Astrocyte (in vitro differentiated cells and primary cell): ENCODE data around the gene TMEM98. TPM values are rescaled to one million over a fixed set of nuclear protein-coding genes. Genes with fewer than 3 reads are reported as not detected.
"Not testable (repeated sequence)": the region's sequence is repeated elsewhere in the genome, so short reads cannot be mapped to it uniquely, and the experiment has no call there.

Source experiments
- DNase-seq: peaks from one replicate; pipeline ENCODE4 v3.0.0-alpha.2; 2010; ENCODE audit warnings: low read depth
- FAIRE-seq: peaks from 2 replicates; lab custom pipeline; 2011; peaks lifted over from hg19 to GRCh38; lab: Jason Lieb, UNC
- H2AFZ ChIP-seq: 2 replicates; pipeline ENCODE4 v1.6.0; 2012; ENCODE audit warnings: low read depth, low read length, inconsistent platforms
- H3K27ac ChIP-seq: 2 replicates; pipeline ENCODE4 v1.5.1; 2011; ENCODE audit warnings: low read depth, low read length, inconsistent platforms
- H3K27me3 ChIP-seq: 2 replicates; pipeline ENCODE4 v1.6.0; 2011; ENCODE audit warnings: low read length, inconsistent platforms; ENCODE audit not compliant: insufficient read depth
- H3K36me3 ChIP-seq: 2 replicates; pipeline ENCODE4 v1.5.1; 2011; ENCODE audit warnings: low read length, inconsistent platforms; ENCODE audit not compliant: insufficient read depth
- H3K4me1 ChIP-seq: 2 replicates; pipeline ENCODE4 v1.5.1; 2011; ENCODE audit warnings: low read length, inconsistent platforms; ENCODE audit not compliant: insufficient read depth
- H3K4me2 ChIP-seq: 2 replicates; pipeline ENCODE4 v1.6.0; 2012; ENCODE audit warnings: low read length, inconsistent platforms
- H3K4me3 ChIP-seq: 2 replicates; pipeline ENCODE4 v1.5.1; 2011; ENCODE audit warnings: low read depth, mild to moderate bottlenecking, low read length, inconsistent platforms; ENCODE audit not compliant: insufficient read depth
- H3K79me2 ChIP-seq: 2 replicates; pipeline ENCODE4 v1.6.0; 2012; ENCODE audit warnings: mild to moderate bottlenecking, low read length, inconsistent platforms; ENCODE audit not compliant: insufficient read depth
- H3K9ac ChIP-seq: 2 replicates; pipeline ENCODE4 v1.6.0; 2012; ENCODE audit warnings: mild to moderate bottlenecking, low read length, inconsistent platforms
- H3K9me3 ChIP-seq: 2 replicates; pipeline ENCODE4 v1.5.1; 2012; ENCODE audit warnings: low read depth, mild to moderate bottlenecking, low read length, inconsistent platforms; ENCODE audit not compliant: insufficient read depth
- H4K20me1 ChIP-seq: 2 replicates; pipeline ENCODE4 v1.6.0; 2012; ENCODE audit warnings: low read length, inconsistent platforms; ENCODE audit not compliant: insufficient read depth
- H3K27ac Mint-ChIP-seq: one replicate; pipeline ENCODE4 v1.8.0; 2021; ENCODE audit warnings: mild to moderate bottlenecking, mixed read lengths; ENCODE audit not compliant: unreplicated experiment
- H3K27me3 Mint-ChIP-seq: one replicate; pipeline ENCODE4 v1.8.0; 2021; ENCODE audit warnings: low read depth, mixed read lengths; ENCODE audit not compliant: unreplicated experiment
- H3K36me3 Mint-ChIP-seq: one replicate; pipeline ENCODE4 v1.8.0; 2021; ENCODE audit warnings: low read depth, mixed read lengths; ENCODE audit not compliant: unreplicated experiment
- H3K4me1 Mint-ChIP-seq: one replicate; pipeline ENCODE4 v1.8.0; 2021; ENCODE audit warnings: low read depth, mixed read lengths; ENCODE audit not compliant: unreplicated experiment
- H3K4me3 Mint-ChIP-seq: one replicate; pipeline ENCODE4 v1.8.0; 2021; ENCODE audit warnings: mild to moderate bottlenecking, moderate library complexity, mixed read lengths; ENCODE audit not compliant: unreplicated experiment
- H3K9me3 Mint-ChIP-seq: one replicate; pipeline ENCODE4 v1.8.0; 2021; ENCODE audit warnings: mild to moderate bottlenecking, mixed read lengths; ENCODE audit not compliant: unreplicated experiment
- EZH2 ChIP-seq: IDR thresholded peaks from 2 replicates; pipeline ENCODE4 v1.6.1; 2012; ENCODE audit warnings: mild to moderate bottlenecking, low read length, inconsistent platforms; ENCODE audit not compliant: insufficient read depth
- total RNA-seq: library from RNA; stranded (reverse); gene quantifications from 2 replicates; pipeline ENCODE4 v1.2.1, GENCODE V29; 2021
- TF ChIP-seq, protein P1 (sequence below): IDR thresholded peaks from 2 replicates; pipeline ENCODE4 v1.5.1; 2011; ENCODE audit warnings: low read depth, mild to moderate bottlenecking, inconsistent platforms, low read length, moderate library complexity; ENCODE audit not compliant: insufficient read depth

TMEM98 gene
- total RNA-seq, 1 donor from 2014 or later: 62.6 TPM

DNA sequence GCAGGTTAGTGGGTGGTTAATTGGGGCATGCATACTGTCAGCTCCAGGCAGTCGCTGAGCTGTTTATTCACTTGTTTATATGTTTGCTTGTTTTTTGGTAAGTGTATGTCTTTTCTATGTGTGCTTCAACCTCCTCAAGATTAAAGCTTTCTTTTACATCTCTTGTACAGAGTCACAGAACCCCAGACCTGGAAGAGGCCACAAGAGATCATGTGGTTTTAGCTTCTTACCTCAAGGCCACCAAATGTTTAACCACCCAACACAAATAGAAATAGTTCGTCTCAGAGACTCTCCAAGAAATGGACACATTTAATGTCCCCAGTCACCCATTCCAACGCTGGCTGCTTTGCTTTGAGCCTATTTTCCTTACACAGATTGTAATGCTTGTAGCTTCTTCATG, 11.8 kb upstream of the TMEM98 start:
- no peak overlapping the region for H3K4me3 ChIP-seq
- H3K79me2 ChIP-seq: no peaks in the 10 kb centered on the region
- H3K4me1 Mint-ChIP-seq: peaks cover 7% of the 10 kb centered on the region
- no peak for TF ChIP-seq EZH2
- TF ChIP-seq, protein P1, sequence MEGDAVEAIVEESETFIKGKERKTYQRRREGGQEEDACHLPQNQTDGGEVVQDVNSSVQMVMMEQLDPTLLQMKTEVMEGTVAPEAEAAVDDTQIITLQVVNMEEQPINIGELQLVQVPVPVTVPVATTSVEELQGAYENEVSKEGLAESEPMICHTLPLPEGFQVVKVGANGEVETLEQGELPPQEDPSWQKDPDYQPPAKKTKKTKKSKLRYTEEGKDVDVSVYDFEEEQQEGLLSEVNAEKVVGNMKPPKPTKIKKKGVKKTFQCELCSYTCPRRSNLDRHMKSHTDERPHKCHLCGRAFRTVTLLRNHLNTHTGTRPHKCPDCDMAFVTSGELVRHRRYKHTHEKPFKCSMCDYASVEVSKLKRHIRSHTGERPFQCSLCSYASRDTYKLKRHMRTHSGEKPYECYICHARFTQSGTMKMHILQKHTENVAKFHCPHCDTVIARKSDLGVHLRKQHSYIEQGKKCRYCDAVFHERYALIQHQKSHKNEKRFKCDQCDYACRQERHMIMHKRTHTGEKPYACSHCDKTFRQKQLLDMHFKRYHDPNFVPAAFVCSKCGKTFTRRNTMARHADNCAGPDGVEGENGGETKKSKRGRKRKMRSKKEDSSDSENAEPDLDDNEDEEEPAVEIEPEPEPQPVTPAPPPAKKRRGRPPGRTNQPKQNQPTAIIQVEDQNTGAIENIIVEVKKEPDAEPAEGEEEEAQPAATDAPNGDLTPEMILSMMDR: no peak
- peaks cover 3% of the 10 kb centered on the region for H3K4me1 ChIP-seq
- no peaks in the 10 kb centered on the region for H3K9me3 ChIP-seq
- H3K9me3 Mint-ChIP-seq: peaks cover 2% of the 10 kb centered on the region
- no peaks in the 10 kb centered on the region for H3K36me3 ChIP-seq
- no peak overlapping the region for H2AFZ ChIP-seq
- no peaks in the 10 kb centered on the region for H3K36me3 Mint-ChIP-seq
- H3K27me3 Mint-ChIP-seq: peaks cover 3% of the 10 kb centered on the region
- H3K9ac ChIP-seq: no peak overlapping the region
- H3K27ac ChIP-seq: no peak overlapping the region
- no peak overlapping the region for H3K4me2 ChIP-seq
- no peaks in the 10 kb centered on the region for H4K20me1 ChIP-seq
- FAIRE-seq (no peak), DNase-seq (no peak)
- no peak overlapping the region for H3K27ac Mint-ChIP-seq
- no peak overlapping the region for H3K4me3 Mint-ChIP-seq
- H3K27me3 ChIP-seq: peaks cover 7% of the 10 kb centered on the region

GRCh38 chr17:32917081-32917480, 10.9 kb upstream of the TMEM98 start:
- Histone ChIP-seq H3K4me1 (peaks cover 2% of the 10 kb centered on the region), H3K79me2 (no peaks in the 10 kb centered on the region), H2AFZ (no peak overlapping the region), H3K27me3 (peaks cover 7% of the 10 kb centered on the region), H4K20me1 (no peaks in the 10 kb centered on the region), H3K36me3 (no peaks in the 10 kb centered on the region), H3K4me3 (no peak overlapping the region), H3K27ac (no peak overlapping the region), H3K4me2 (no peak overlapping the region), H3K9me3 (no peaks in the 10 kb centered on the region), H3K9ac (no peak overlapping the region)
- H3K4me1 Mint-ChIP-seq: peaks cover 7% of the 10 kb centered on the region
- no peak for FAIRE-seq
- no peaks in the 10 kb centered on the region for H3K36me3 Mint-ChIP-seq
- TF ChIP-seq EZH2: no peak
- TF ChIP-seq, protein P1: no peak
- H3K9me3 Mint-ChIP-seq: peaks cover 2% of the 10 kb centered on the region
- no peak overlapping the region for H3K27ac Mint-ChIP-seq
- DNase-seq: no peak
- H3K4me3 Mint-ChIP-seq: no peak overlapping the region
- peaks cover 3% of the 10 kb centered on the region for H3K27me3 Mint-ChIP-seq

DNA sequence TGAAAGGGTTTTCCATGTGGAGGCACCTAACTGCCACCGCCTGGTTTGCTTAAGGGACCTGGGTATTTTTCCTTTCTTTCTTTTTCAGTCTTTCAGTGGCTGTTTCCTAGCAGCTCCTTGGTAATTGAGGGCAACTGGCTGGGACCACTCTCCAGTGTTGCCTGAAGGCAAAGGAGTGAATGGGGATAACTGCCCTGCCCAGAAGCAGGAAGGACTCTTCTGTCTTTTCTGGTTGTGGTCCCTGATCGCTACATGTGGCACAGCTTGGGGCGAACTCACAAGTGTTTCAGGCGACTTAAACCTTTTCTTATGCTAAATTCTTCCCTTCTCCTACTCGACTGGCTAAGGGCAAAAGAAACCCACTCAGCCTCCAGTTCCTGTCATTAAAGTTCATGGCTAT, 10.1 kb upstream of the TMEM98 start:
- H3K79me2 ChIP-seq: no peaks in the 10 kb centered on the region
- Mint-ChIP-seq H3K27me3 (peaks cover 3% of the 10 kb centered on the region), H3K9me3 (peaks cover 2% of the 10 kb centered on the region), H3K27ac (no peak overlapping the region), H3K4me1 (no peaks in the 10 kb centered on the region), H3K4me3 (no peak overlapping the region), H3K36me3 (no peaks in the 10 kb centered on the region)
- H3K36me3 ChIP-seq: no peaks in the 10 kb centered on the region
- H3K27me3 ChIP-seq: peaks cover 7% of the 10 kb centered on the region
- H3K4me3 ChIP-seq: no peak overlapping the region
- H3K9me3 ChIP-seq: no peaks in the 10 kb centered on the region
- no peak for DNase-seq
- TF ChIP-seq, protein P1: no peak
- TF ChIP-seq EZH2: no peak
- no peaks in the 10 kb centered on the region for H3K4me1 ChIP-seq
- no peak overlapping the region for H2AFZ ChIP-seq
- no peak overlapping the region for H3K27ac ChIP-seq
- no peaks in the 10 kb centered on the region for H4K20me1 ChIP-seq
- H3K4me2 ChIP-seq: no peak overlapping the region
- no peak overlapping the region for H3K9ac ChIP-seq
- no peak for FAIRE-seq

- H2AFZ ChIP-seq, H4K20me1 ChIP-seq, H3K9ac ChIP-seq, H3K79me2 ChIP-seq, H3K4me3 ChIP-seq, H3K4me3 Mint-ChIP-seq, H3K4me1 Mint-ChIP-seq, H3K9me3 Mint-ChIP-seq, H3K4me2 ChIP-seq, H3K27me3 Mint-ChIP-seq, H3K36me3 Mint-ChIP-seq, H3K4me1 ChIP-seq, H3K36me3 ChIP-seq, H3K27me3 ChIP-seq, H3K27ac ChIP-seq, H3K9me3 ChIP-seq, DNase-seq, FAIRE-seq, H3K27ac Mint-ChIP-seq: not testable (repeated sequence)
These were observed 8.1 kb upstream of the TMEM98 start for GRCh38 chr17:32919876-32920275.
